ENCODE data around the gene SPO11.

Gene SPO11

GRCh38 chr20:57329608-57330221, at the start of gene SPO11:
Gene SPO11 (plus strand): TSS chr20:57329803. CDS start chr20:57329868, 65 bp downstream.
- no peak for DNase-seq (ENCODE audit: low read depth)

GRCh38 chr20:57280221-57280620, 49.4 kb upstream of the SPO11 start:
- no peak for DNase-seq (ENCODE audit: low read depth)

- no peak for DNase-seq (ENCODE audit: low read depth)
These were observed 47.7 kb upstream of the SPO11 start for GRCh38 chr20:57281900-57282299.

GRCh38 chr20:57282670-57283361, 46.8 kb upstream of the SPO11 start:
- no peak for DNase-seq (ENCODE audit: low read depth)

- DNase-seq (ENCODE audit: low read depth) = no peak
These were observed 45.7 kb upstream of the SPO11 start for GRCh38 chr20:57283860-57284259.

GRCh38 chr20:57287007-57287880, 42.4 kb upstream of the SPO11 start:
- DNase-seq (ENCODE audit: low read depth) = no peak

- DNase-seq (ENCODE audit: low read depth) = no peak
These were observed 41.7 kb upstream of the SPO11 start for GRCh38 chr20:57287901-57288300.

- DNase-seq (ENCODE audit: low read depth) = no peak
These were observed 40.8 kb upstream of the SPO11 start for GRCh38 chr20:57288651-57289277.

- DNase-seq (ENCODE audit: low read depth) = no peak
These were observed 40.0 kb upstream of the SPO11 start for GRCh38 chr20:57289391-57290177.

- DNase-seq (ENCODE audit: low read depth) = no peak
These were observed 39.5 kb upstream of the SPO11 start for GRCh38 chr20:57290178-57290484.

- no peak for DNase-seq (ENCODE audit: low read depth)
These were observed 38.6 kb upstream of the SPO11 start for GRCh38 chr20:57291003-57291402.

- no peak for DNase-seq (ENCODE audit: low read depth)
These were observed 37.9 kb upstream of the SPO11 start for GRCh38 chr20:57291694-57292093.

GRCh38 chr20:57292611-57293010, 37.0 kb upstream of the SPO11 start:
- no peak for DNase-seq (ENCODE audit: low read depth)

GRCh38 chr20:57293995-57294394, 35.6 kb upstream of the SPO11 start:
- DNase-seq (ENCODE audit: low read depth) = no peak

GRCh38 chr20:57294550-57294949, 35.1 kb upstream of the SPO11 start:
- DNase-seq (ENCODE audit: low read depth) = no peak

GRCh38 chr20:57298457-57298856, 31.1 kb upstream of the SPO11 start:
- no peak for DNase-seq (ENCODE audit: low read depth)

GRCh38 chr20:57301026-57301425, 28.6 kb upstream of the SPO11 start:
- no peak for DNase-seq (ENCODE audit: low read depth)

GRCh38 chr20:57306747-57307146, 22.9 kb upstream of the SPO11 start:
- DNase-seq (ENCODE audit: low read depth) = no peak

GRCh38 chr20:57308451-57309271, 20.9 kb upstream of the SPO11 start:
- DNase-seq (ENCODE audit: low read depth) = no peak

- no peak for DNase-seq (ENCODE audit: low read depth)
These were observed 20.0 kb upstream of the SPO11 start for GRCh38 chr20:57309544-57310115.

All from activated T-cell treated with anti-CD3 and anti-CD28 coated beads for 48 hours (primary cell).